GM23338 (cell line): ENCODE results near the gene ZNF892.

Experiments used
- CREB1 ChIP-seq: fragments of 250-450 bp; sonication (Bioruptor Pico); IDR thresholded peaks from 2 replicates; pipeline ENCODE4 v1.5.0; 2020; ENCODE audit warnings: low read depth, mild to moderate bottlenecking, moderate library complexity
- EZH2 ChIP-seq: fragments of 200-600 bp; sonication (generic); IDR thresholded peaks from one replicate; pipeline ENCODE4 v1.8.0; 2017; ENCODE audit warnings: antibody characterized with exemption, mild to moderate bottlenecking, low read depth; ENCODE audit not compliant: unreplicated experiment
- EZH2phosphoT487 ChIP-seq: fragments of 200-600 bp; sonication (generic); IDR thresholded peaks from one replicate; pipeline ENCODE4 v1.8.1; 2018; ENCODE audit warnings: antibody characterized with exemption; ENCODE audit not compliant: unreplicated experiment
- POLR2AphosphoS5 ChIP-seq: IDR thresholded peaks from 2 replicates; pipeline ENCODE4 v1.6.1; 2016; ENCODE audit warnings: antibody characterized with exemption, low read depth
- STAT1 ChIP-seq: IDR thresholded peaks from one replicate; pipeline ENCODE4 v1.6.1; 2016; ENCODE audit warnings: antibody characterized with exemption; ENCODE audit not compliant: unreplicated experiment
- ZNF114 ChIP-seq: fragments of 250-450 bp; sonication (Bioruptor Pico); IDR thresholded peaks from 2 replicates; pipeline ENCODE4 v1.5.0; 2020; ENCODE audit warnings: mild to moderate bottlenecking, moderate library complexity
- ZNF331 ChIP-seq: fragments of 250-450 bp; sonication (Bioruptor Pico); IDR thresholded peaks from 2 replicates; pipeline ENCODE4 v1.5.0; 2020; ENCODE audit warnings: low read depth, mild to moderate bottlenecking, moderate library complexity
- TF ChIP-seq, protein P1 (sequence below), 2 experiments: fragments of 200-600 bp in 1 of 2; sonication (generic) in 1 of 2; conservative IDR thresholded peaks; 2 replicates each; pipeline versions ENCODE4 v1.5.1 to v1.6.1; 2016 to 2017; ENCODE audit warnings: antibody characterized with exemption in 2 of 2, low read depth in 2 of 2, mild to moderate bottlenecking in 2 of 2, moderate library complexity in 1 of 2
- TF ChIP-seq, protein P2 (sequence below): IDR thresholded peaks from 2 replicates; pipeline ENCODE4 v1.6.1; 2016; ENCODE audit warnings: antibody characterized with exemption
- TF ChIP-seq, protein P3 (sequence below): IDR thresholded peaks from one replicate; pipeline ENCODE4 v1.6.1; 2018; ENCODE audit warnings: antibody characterized with exemption; ENCODE audit not compliant: unreplicated experiment

DNA sequence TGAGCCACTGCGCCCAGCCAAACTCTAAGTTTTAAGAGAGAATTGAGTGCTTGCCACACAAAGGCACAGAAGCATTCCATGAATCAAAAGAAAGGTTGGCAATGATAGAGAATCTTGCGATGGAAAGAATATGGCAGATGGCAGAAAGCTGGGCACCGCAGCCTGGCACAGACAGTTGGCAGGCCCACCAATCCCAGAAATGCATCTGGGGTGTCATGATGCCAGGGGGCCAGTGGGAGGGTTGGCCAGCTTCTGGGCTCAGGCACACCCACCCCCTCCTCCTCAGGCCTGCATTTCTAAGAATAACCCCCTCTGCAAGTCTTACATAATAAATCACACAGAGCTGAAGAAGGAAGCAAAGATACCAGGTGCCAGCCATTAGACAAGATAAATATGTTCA is 22.1 kb upstream of the ZNF892 start:
- TF ChIP-seq, protein P1, sequence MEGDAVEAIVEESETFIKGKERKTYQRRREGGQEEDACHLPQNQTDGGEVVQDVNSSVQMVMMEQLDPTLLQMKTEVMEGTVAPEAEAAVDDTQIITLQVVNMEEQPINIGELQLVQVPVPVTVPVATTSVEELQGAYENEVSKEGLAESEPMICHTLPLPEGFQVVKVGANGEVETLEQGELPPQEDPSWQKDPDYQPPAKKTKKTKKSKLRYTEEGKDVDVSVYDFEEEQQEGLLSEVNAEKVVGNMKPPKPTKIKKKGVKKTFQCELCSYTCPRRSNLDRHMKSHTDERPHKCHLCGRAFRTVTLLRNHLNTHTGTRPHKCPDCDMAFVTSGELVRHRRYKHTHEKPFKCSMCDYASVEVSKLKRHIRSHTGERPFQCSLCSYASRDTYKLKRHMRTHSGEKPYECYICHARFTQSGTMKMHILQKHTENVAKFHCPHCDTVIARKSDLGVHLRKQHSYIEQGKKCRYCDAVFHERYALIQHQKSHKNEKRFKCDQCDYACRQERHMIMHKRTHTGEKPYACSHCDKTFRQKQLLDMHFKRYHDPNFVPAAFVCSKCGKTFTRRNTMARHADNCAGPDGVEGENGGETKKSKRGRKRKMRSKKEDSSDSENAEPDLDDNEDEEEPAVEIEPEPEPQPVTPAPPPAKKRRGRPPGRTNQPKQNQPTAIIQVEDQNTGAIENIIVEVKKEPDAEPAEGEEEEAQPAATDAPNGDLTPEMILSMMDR (conservative IDR thresholded peaks at IDR 0.05; ENCODE audit: low read depth in 2 of 2), result no peak
- TF ChIP-seq EZH2, result no peak
- no peak for TF ChIP-seq ZNF114
- no peak for TF ChIP-seq EZH2phosphoT487
- no peak for TF ChIP-seq STAT1
- no peak for TF ChIP-seq CREB1 (CRISPR knock-in tag)
- no peak for TF ChIP-seq POLR2AphosphoS5
- no peak for TF ChIP-seq ZNF331
- TF ChIP-seq, protein P2, sequence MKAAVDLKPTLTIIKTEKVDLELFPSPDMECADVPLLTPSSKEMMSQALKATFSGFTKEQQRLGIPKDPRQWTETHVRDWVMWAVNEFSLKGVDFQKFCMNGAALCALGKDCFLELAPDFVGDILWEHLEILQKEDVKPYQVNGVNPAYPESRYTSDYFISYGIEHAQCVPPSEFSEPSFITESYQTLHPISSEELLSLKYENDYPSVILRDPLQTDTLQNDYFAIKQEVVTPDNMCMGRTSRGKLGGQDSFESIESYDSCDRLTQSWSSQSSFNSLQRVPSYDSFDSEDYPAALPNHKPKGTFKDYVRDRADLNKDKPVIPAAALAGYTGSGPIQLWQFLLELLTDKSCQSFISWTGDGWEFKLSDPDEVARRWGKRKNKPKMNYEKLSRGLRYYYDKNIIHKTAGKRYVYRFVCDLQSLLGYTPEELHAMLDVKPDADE, result no peak
- TF ChIP-seq, protein P3, sequence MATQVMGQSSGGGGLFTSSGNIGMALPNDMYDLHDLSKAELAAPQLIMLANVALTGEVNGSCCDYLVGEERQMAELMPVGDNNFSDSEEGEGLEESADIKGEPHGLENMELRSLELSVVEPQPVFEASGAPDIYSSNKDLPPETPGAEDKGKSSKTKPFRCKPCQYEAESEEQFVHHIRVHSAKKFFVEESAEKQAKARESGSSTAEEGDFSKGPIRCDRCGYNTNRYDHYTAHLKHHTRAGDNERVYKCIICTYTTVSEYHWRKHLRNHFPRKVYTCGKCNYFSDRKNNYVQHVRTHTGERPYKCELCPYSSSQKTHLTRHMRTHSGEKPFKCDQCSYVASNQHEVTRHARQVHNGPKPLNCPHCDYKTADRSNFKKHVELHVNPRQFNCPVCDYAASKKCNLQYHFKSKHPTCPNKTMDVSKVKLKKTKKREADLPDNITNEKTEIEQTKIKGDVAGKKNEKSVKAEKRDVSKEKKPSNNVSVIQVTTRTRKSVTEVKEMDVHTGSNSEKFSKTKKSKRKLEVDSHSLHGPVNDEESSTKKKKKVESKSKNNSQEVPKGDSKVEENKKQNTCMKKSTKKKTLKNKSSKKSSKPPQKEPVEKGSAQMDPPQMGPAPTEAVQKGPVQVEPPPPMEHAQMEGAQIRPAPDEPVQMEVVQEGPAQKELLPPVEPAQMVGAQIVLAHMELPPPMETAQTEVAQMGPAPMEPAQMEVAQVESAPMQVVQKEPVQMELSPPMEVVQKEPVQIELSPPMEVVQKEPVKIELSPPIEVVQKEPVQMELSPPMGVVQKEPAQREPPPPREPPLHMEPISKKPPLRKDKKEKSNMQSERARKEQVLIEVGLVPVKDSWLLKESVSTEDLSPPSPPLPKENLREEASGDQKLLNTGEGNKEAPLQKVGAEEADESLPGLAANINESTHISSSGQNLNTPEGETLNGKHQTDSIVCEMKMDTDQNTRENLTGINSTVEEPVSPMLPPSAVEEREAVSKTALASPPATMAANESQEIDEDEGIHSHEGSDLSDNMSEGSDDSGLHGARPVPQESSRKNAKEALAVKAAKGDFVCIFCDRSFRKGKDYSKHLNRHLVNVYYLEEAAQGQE, result no peak
